Kidney (tissue), 14 donors: ENCODE measurements around the gene SNX14. TPM values are rescaled to one million over a fixed set of nuclear protein-coding genes. Genes with fewer than 3 reads are reported as not detected.

ENCODE experiments used
- DNase-seq, 5 donors: peaks; one replicate each; pipeline ENCODE4 v3.0.0-alpha.2; 2013 to 2020
- FAIRE-seq: peaks from 2 replicates; lab custom pipeline; 2012; peaks lifted over from hg19 to GRCh38; lab: Jason Lieb, UNC
- H3K27ac ChIP-seq, 2 donors: one replicate each; pipeline ENCODE4 v1.7.0; 2013; ENCODE audit warnings: low read depth in 2 of 2, low read length in 2 of 2, inconsistent platforms in 1 of 2
- H3K27me3 ChIP-seq: one replicate; pipeline ENCODE4 v1.7.1; 2013; ENCODE audit warnings: low read length, inconsistent platforms; ENCODE audit not compliant: control insufficient read depth, insufficient read depth
- H3K36me3 ChIP-seq, 3 donors: one replicate each; pipeline versions ENCODE4 v1.7.0 to v1.7.1; 2013; ENCODE audit warnings: low read length in 3 of 3, control low read depth in 1 of 3, inconsistent platforms in 1 of 3; ENCODE audit not compliant: insufficient read depth in 3 of 3, control insufficient read depth in 2 of 3
- H3K4me1 ChIP-seq, 3 donors: one replicate each; pipeline versions ENCODE4 v1.7.0 to v1.7.1; 2013; ENCODE audit warnings: low read length in 3 of 3, inconsistent platforms in 1 of 3, low read depth in 1 of 3; ENCODE audit not compliant: control insufficient read depth in 2 of 3, insufficient read depth in 2 of 3
- H3K4me3 ChIP-seq, 3 donors: one replicate each; pipeline versions ENCODE4 v1.7.0 to v1.8.1; 2013; ENCODE audit warnings: low read length in 3 of 3, control low read depth in 1 of 3, inconsistent platforms in 1 of 3
- H3K9ac ChIP-seq, 3 donors: one replicate each; pipeline versions ENCODE4 v1.7.0 to v1.7.1; 2013; ENCODE audit warnings: low read length in 3 of 3, control low read depth in 1 of 3, inconsistent platforms in 1 of 3
- H3K9me3 ChIP-seq, 3 donors: one replicate each; pipeline versions ENCODE4 v1.7.0 to v1.7.1; 2013; ENCODE audit warnings: low read length in 3 of 3, control low read depth in 1 of 3, inconsistent platforms in 1 of 3; ENCODE audit not compliant: control insufficient read depth in 2 of 3, insufficient read depth in 1 of 3
- CTCF ChIP-seq: IDR thresholded peaks from 3 replicates; pipeline ENCODE4 v1.5.1; 2012; ENCODE audit warnings: mild to moderate bottlenecking, moderate library complexity, borderline replicate concordance; ENCODE audit not compliant: insufficient read depth; ENCODE audit errors: extremely low read depth
- intact Hi-C: fragments of 100-400 bp; cut with DNase I; formaldehyde crosslinking; loops from one replicate; pipeline ENCODE4 v1.11.1; 2022
- polyA plus RNA-seq: library from polyadenylated mRNA; stranded (reverse); fragments of 350-450 nt; fragmentation: Illumina TruSeq; extraction: RNeasy Lipid Tissue Mini Kit (QIAGEN cat#74804); gene quantifications from one replicate; pipeline ENCODE4 v1.2.3, GENCODE V29; 2014; ENCODE audit warnings: low read depth, low replicate concordance; ENCODE audit not compliant: insufficient read depth
- total RNA-seq: library from RNA; stranded (reverse); fragmentation: NEBNext Ultra II Directional; extraction: Animal tissue kit (Norgen Biotek cat#: 25700); gene quantifications from one replicate; pipeline ENCODE4 v1.2.1, GENCODE V29; 2021
- donor health status: control.
- donor health status: control.
- donor health status: control.
- donor health status: control.
- donor health status: control.
- donor health status: DM: yes; HTN: yes; CAD: no.
- donor health status: Normal renal cell carcinoma (clear cell type).

SNX14 gene
- total and polyA plus RNA-seq, 2 donors from 2014 or later = 100 to 125 TPM

GRCh38 chr6:85484948-85485347 is 108.7 kb downstream of the SNX14 start:
- H3K9me3 ChIP-seq = no peaks in the 10 kb centered on the region
- no peak overlapping the region for H3K4me3 ChIP-seq
- DNase-seq = no peak
- intact Hi-C loops = loop anchor here (5.0 kb wide), 1 partner anchor 133 kb away; no protein-coding TSS in a partner anchor
- no peak for TF ChIP-seq CTCF
- no peak for FAIRE-seq
- H3K4me1 ChIP-seq = no peaks in the 10 kb centered on the region
- no peak overlapping the region for H3K27ac ChIP-seq
- H3K27me3 ChIP-seq = no peaks in the 10 kb centered on the region
- H3K36me3 ChIP-seq = no peaks in the 10 kb centered on the region
- no peak overlapping the region for H3K9ac ChIP-seq

- Histone ChIP-seq H3K9ac (no peak overlapping the region), H3K9me3 (no peaks in the 10 kb centered on the region), H3K4me1 (no peaks in the 10 kb centered on the region), H3K27me3 (no peaks in the 10 kb centered on the region), H3K36me3 (no peaks in the 10 kb centered on the region), H3K27ac (no peak overlapping the region), H3K4me3 (no peak overlapping the region)
- TF ChIP-seq CTCF = no peak
- intact Hi-C loops = loop anchor here (5.0 kb wide), 1 partner anchor 132 kb away; no protein-coding TSS in a partner anchor
- FAIRE-seq (no peak), DNase-seq (no peak)
Observed at GRCh38 chr6:85483846-85484245, 109.8 kb downstream of the SNX14 start.

- H3K27me3 ChIP-seq = no peaks in the 10 kb centered on the region
- H3K9ac ChIP-seq = no peak overlapping the region
- H3K36me3 ChIP-seq = no peaks in the 10 kb centered on the region
- DNase-seq = peak; percentile 70 to 89 (median 74)
- no peak for FAIRE-seq
- H3K4me3 ChIP-seq = no peak overlapping the region
- intact Hi-C loops = loop anchor here (5.0 kb wide), 1 partner anchor 131 kb away; no protein-coding TSS in a partner anchor
- no peaks in the 10 kb centered on the region for H3K9me3 ChIP-seq
- H3K4me1 ChIP-seq = no peaks in the 10 kb centered on the region
- H3K27ac ChIP-seq = no peak overlapping the region
- peak; percentile 98 for TF ChIP-seq CTCF
Observed at GRCh38 chr6:85482905-85483700, 110.6 kb downstream of the SNX14 start.
